Lung (tissue), 12 donors: ENCODE results near the gene LPAR3. TPM values are rescaled to one million over a fixed set of nuclear protein-coding genes. Genes with fewer than 3 reads are reported as not detected.
A peak's percentile ranks its signal among the peaks of the same experiment; 100 is the strongest.

Source experiments
- ATAC-seq: fragments of 200-7000 bp; cut with Tn5 transposase; one replicate; pipeline ENCODE4 v1.9.1; 2020; ENCODE audit warnings: moderate number of reproducible peaks; ENCODE audit not compliant: insufficient read depth, low FRiP score
- DNase-seq, 3 donors: peaks; one replicate each; pipeline ENCODE4 v3.0.0-alpha.2; 2013 to 2017
- H3K27ac ChIP-seq, 2 donors: one replicate each; pipeline ENCODE4 v1.5.1; 2013; ENCODE audit warnings: mild to moderate bottlenecking in 2 of 2, moderate library complexity in 2 of 2, control low read depth in 1 of 2, inconsistent platforms in 1 of 2, low read depth in 1 of 2, low read length in 1 of 2
- H3K27me3 ChIP-seq, 3 donors: one replicate each; pipeline ENCODE4 v1.5.1; 2013; ENCODE audit warnings: low read length in 2 of 3; ENCODE audit not compliant: control insufficient read depth in 3 of 3, insufficient read depth in 3 of 3
- H3K36me3 ChIP-seq, 4 donors: one replicate each; pipeline ENCODE4 v1.5.1; 2013; ENCODE audit warnings: low read length in 4 of 4, mild to moderate bottlenecking in 1 of 4, moderate library complexity in 1 of 4; ENCODE audit not compliant: control insufficient read depth in 4 of 4, insufficient read depth in 4 of 4
- H3K4me1 ChIP-seq, 5 donors: one replicate each; pipeline ENCODE4 v1.5.1; 2013; ENCODE audit warnings: low read length in 5 of 5, mild to moderate bottlenecking in 2 of 5, moderate library complexity in 1 of 5; ENCODE audit not compliant: control insufficient read depth in 5 of 5, insufficient read depth in 5 of 5
- H3K4me3 ChIP-seq: one replicate; pipeline ENCODE4 v1.5.1; 2013; ENCODE audit warnings: mild to moderate bottlenecking, control low read depth, moderate library complexity
- H3K9ac ChIP-seq, 2 donors: one replicate each; pipeline ENCODE4 v1.5.1; 2013; ENCODE audit warnings: low read length in 2 of 2, control low read depth in 1 of 2; ENCODE audit not compliant: insufficient read depth in 1 of 2
- H3K9me3 ChIP-seq, 4 donors: one replicate each; pipeline ENCODE4 v1.5.1; 2013; ENCODE audit warnings: low read length in 3 of 4, mild to moderate bottlenecking in 1 of 4, moderate library complexity in 1 of 4; ENCODE audit not compliant: control insufficient read depth in 4 of 4, insufficient read depth in 3 of 4
- WGBS, 2 donors: extraction: QIAGEN DNeasy Blood & Tissue Kit; methylation state at CpG; one replicate each; pipeline ENCODE4 v1.1.7; 2013; 5-methylcytosine and 5-hydroxymethylcytosine counted together
- polyA plus RNA-seq, 2 donors: library from polyadenylated mRNA; stranded (reverse); fragments of 200-250 nt; gene quantifications; one replicate each; pipeline ENCODE4 v1.2.1, GENCODE V29; 2013
- total RNA-seq, 2 donors: library from RNA; depleted of rRNA in 1 of 2; stranded (reverse); fragments of >200 nt in 1 of 2; gene quantifications; one replicate each; pipeline ENCODE4 v1.2.1, GENCODE V29; 2014 to 2021
- TF ChIP-seq, protein P1 (sequence below): IDR thresholded peaks from 2 replicates; pipeline ENCODE4 v1.5.1; 2012; ENCODE audit warnings: mild to moderate bottlenecking; ENCODE audit errors: control extremely low read depth, extremely low read depth
- donor health status: control.
- donor health status: control.
- donor health status: Bipolar disorder and iron deficiency.
- donor health status: healthy.
- donor health status: DM: yes; HTN: yes; CAD: no.

LPAR3 gene
- total and polyA plus RNA-seq, 4 donors = 0.98 to 8.3 (median 5.3) TPM

GRCh38 chr1:84773195-84773594 lies 119.8 kb downstream of the LPAR3 start:
- ATAC-seq (no peak), DNase-seq (no peak)
- H3K9me3 ChIP-seq = peaks cover 0 to 2% (median 0%) of the 10 kb centered on the region in 4 donors
- H3K27ac ChIP-seq = no peak overlapping the region
- H3K9ac ChIP-seq = no peak overlapping the region
- H3K36me3 ChIP-seq = no peaks in the 10 kb centered on the region
- WGBS, 2 donors = 90% methylated on average over 6 of the region's 6 CpGs
- H3K4me1 ChIP-seq = peaks cover 0 to 2% (median 0%) of the 10 kb centered on the region in 5 donors
- H3K27me3 ChIP-seq = peaks cover 0 to 4% (median 2%) of the 10 kb centered on the region in 3 donors
- TF ChIP-seq, protein P1, sequence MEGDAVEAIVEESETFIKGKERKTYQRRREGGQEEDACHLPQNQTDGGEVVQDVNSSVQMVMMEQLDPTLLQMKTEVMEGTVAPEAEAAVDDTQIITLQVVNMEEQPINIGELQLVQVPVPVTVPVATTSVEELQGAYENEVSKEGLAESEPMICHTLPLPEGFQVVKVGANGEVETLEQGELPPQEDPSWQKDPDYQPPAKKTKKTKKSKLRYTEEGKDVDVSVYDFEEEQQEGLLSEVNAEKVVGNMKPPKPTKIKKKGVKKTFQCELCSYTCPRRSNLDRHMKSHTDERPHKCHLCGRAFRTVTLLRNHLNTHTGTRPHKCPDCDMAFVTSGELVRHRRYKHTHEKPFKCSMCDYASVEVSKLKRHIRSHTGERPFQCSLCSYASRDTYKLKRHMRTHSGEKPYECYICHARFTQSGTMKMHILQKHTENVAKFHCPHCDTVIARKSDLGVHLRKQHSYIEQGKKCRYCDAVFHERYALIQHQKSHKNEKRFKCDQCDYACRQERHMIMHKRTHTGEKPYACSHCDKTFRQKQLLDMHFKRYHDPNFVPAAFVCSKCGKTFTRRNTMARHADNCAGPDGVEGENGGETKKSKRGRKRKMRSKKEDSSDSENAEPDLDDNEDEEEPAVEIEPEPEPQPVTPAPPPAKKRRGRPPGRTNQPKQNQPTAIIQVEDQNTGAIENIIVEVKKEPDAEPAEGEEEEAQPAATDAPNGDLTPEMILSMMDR = no peak
- H3K4me3 ChIP-seq = no peak overlapping the region

- Histone ChIP-seq H3K4me1 (peaks cover 0 to 2% (median 0%) of the 10 kb centered on the region in 5 donors), H3K36me3 (no peaks in the 10 kb centered on the region), H3K27me3 (peaks cover 0 to 4% (median 2%) of the 10 kb centered on the region in 3 donors), H3K4me3 (no peak overlapping the region), H3K9ac (no peak overlapping the region), H3K9me3 (peaks cover 0 to 2% (median 0%) of the 10 kb centered on the region in 4 donors), H3K27ac (no peak overlapping the region)
- WGBS, 2 donors = 17 to 28% methylated on average over 6 of the region's 6 CpGs
- DNase-seq (peak; percentile 87 to 92 (median 91)), ATAC-seq (peak; percentile 83)
- TF ChIP-seq, protein P1 = peak; percentile 79
Observed at GRCh38 chr1:84772428-84772943, 120.5 kb downstream of the LPAR3 start.

GRCh38 chr1:84771895-84772294 lies 121.1 kb downstream of the LPAR3 start:
- DNase-seq (no peak), ATAC-seq (no peak)
- H3K4me1 ChIP-seq = no peaks in the 10 kb centered on the region
- H3K27me3 ChIP-seq = peaks cover 0 to 4% (median 2%) of the 10 kb centered on the region in 3 donors
- TF ChIP-seq, protein P1 = no peak
- no peak overlapping the region for H3K4me3 ChIP-seq
- H3K36me3 ChIP-seq = no peaks in the 10 kb centered on the region
- H3K9ac ChIP-seq = no peak overlapping the region
- peaks cover 0 to 2% (median 0%) of the 10 kb centered on the region in 4 donors for H3K9me3 ChIP-seq
- 89 to 97% methylated on average over 2 of the region's 2 CpGs for WGBS, 2 donors
- H3K27ac ChIP-seq = no peak overlapping the region

DNA sequence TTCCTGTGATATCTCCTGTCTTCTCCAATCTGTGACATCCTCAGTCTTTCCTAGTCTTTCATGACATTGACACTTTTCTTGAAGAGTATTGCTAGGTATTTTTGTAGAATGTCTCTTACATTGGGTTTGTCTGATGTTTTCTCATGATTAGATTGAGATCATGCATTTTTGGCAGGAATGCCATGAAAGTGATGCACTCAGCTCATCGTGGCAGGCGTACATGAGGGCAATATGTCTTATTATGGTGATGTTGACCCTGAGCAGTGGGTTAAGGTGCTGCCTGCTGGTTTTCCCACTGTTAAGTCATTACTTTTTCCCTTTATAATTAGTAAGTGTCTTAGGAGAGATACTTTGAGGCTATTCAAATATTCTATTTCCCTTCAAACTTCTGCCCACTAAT lies 122.5 kb downstream of the LPAR3 start:
- H3K27me3 ChIP-seq = peaks cover 2 to 6% (median 4%) of the 10 kb centered on the region in 3 donors
- H3K9ac ChIP-seq = no peak overlapping the region
- WGBS, 2 donors = 92 to 97% methylated on average over 2 of the region's 2 CpGs
- no peak overlapping the region for H3K4me3 ChIP-seq
- H3K27ac ChIP-seq = no peak overlapping the region
- H3K4me1 ChIP-seq = no peaks in the 10 kb centered on the region
- no peak for DNase-seq
- TF ChIP-seq, protein P1 = no peak
- no peaks in the 10 kb centered on the region for H3K36me3 ChIP-seq
- peaks cover 0 to under 1% (median 0%) of the 10 kb centered on the region in 4 donors for H3K9me3 ChIP-seq
- no peak for ATAC-seq
